Measurements from ENCODE around the gene HOXA9.
A peak's percentile ranks its signal among the peaks of the same experiment; 100 is the strongest.

The HOXA9 gene

GRCh38 chr7:27203964-27204594, 38.7 kb upstream of the HOXA9 start:
- no peak overlapping the region for H3K27ac Mint-ChIP-seq

GRCh38 chr7:27203365-27203953, 38.1 kb upstream of the HOXA9 start:
- Mint-ChIP-seq H3K4me1 (peaks cover 41% of the 10 kb centered on the region), H3K27ac (peak overlapping the region; percentile 23), H3K4me3 (no peak overlapping the region), H3K9me3 (no peaks in the 10 kb centered on the region), H3K27me3 (peaks cover 63% of the 10 kb centered on the region), H3K36me3 (no peaks in the 10 kb centered on the region)

More at GRCh38 chr7:27203964-27204594, 38.7 kb upstream of the HOXA9 start:
- Mint-ChIP-seq H3K4me3 (no peak overlapping the region), H3K36me3 (no peaks in the 10 kb centered on the region), H3K9me3 (no peaks in the 10 kb centered on the region), H3K4me1 (peaks cover 36% of the 10 kb centered on the region), H3K27me3 (peaks cover 65% of the 10 kb centered on the region)

GRCh38 chr7:27202862-27203134, 37.5 kb upstream of the HOXA9 start:
- peaks cover 46% of the 10 kb centered on the region for H3K4me1 Mint-ChIP-seq
- peaks cover 66% of the 10 kb centered on the region for H3K27me3 Mint-ChIP-seq
- H3K4me3 Mint-ChIP-seq = no peak overlapping the region
- H3K27ac Mint-ChIP-seq = no peak overlapping the region
- no peaks in the 10 kb centered on the region for H3K36me3 Mint-ChIP-seq
- no peaks in the 10 kb centered on the region for H3K9me3 Mint-ChIP-seq

GRCh38 chr7:27202018-27202861, 36.9 kb upstream of the HOXA9 start:
- Mint-ChIP-seq H3K9me3 (no peaks in the 10 kb centered on the region), H3K27ac (no peak overlapping the region), H3K4me1 (peaks cover 46% of the 10 kb centered on the region), H3K36me3 (no peaks in the 10 kb centered on the region), H3K4me3 (no peak overlapping the region), H3K27me3 (peaks cover 68% of the 10 kb centered on the region)

GRCh38 chr7:27201580-27202017, 36.3 kb upstream of the HOXA9 start:
- Mint-ChIP-seq H3K27me3 (peaks cover 65% of the 10 kb centered on the region), H3K36me3 (no peaks in the 10 kb centered on the region), H3K9me3 (no peaks in the 10 kb centered on the region), H3K27ac (no peak overlapping the region), H3K4me1 (peaks cover 46% of the 10 kb centered on the region), H3K4me3 (no peak overlapping the region)

- H3K27me3 Mint-ChIP-seq = peaks cover 65% of the 10 kb centered on the region
- no peaks in the 10 kb centered on the region for H3K36me3 Mint-ChIP-seq
- no peaks in the 10 kb centered on the region for H3K9me3 Mint-ChIP-seq
- H3K27ac Mint-ChIP-seq = no peak overlapping the region
- H3K4me3 Mint-ChIP-seq = peak overlapping the region; percentile 64
- H3K4me1 Mint-ChIP-seq = peaks cover 44% of the 10 kb centered on the region
These were observed 35.6 kb upstream of the HOXA9 start for GRCh38 chr7:27200761-27201579.

- Mint-ChIP-seq H3K36me3 (no peaks in the 10 kb centered on the region), H3K4me1 (peaks cover 38% of the 10 kb centered on the region), H3K9me3 (no peaks in the 10 kb centered on the region), H3K4me3 (peak within 1 kb of the TSS; percentile 82), H3K27ac (no peak within 1 kb of the TSS), H3K27me3 (peaks cover 64% of the 10 kb centered on the region)
These were observed 34.8 kb upstream of the HOXA9 start, which contains the start of gene HOXA13 for GRCh38 chr7:27199849-27200760. HOXA13 (minus strand) TSS chr7:27200091; CDS start chr7:27200077, 14 bp downstream.

- no peaks in the 10 kb centered on the region for H3K9me3 Mint-ChIP-seq
- H3K36me3 Mint-ChIP-seq = no peaks in the 10 kb centered on the region
- H3K27ac Mint-ChIP-seq = no peak overlapping the region
- H3K4me3 Mint-ChIP-seq = peak overlapping the region; percentile 77
- peaks cover 66% of the 10 kb centered on the region for H3K27me3 Mint-ChIP-seq
- H3K4me1 Mint-ChIP-seq = peaks cover 33% of the 10 kb centered on the region
These were observed 33.8 kb upstream of the HOXA9 start for GRCh38 chr7:27198871-27199801.

- Mint-ChIP-seq H3K9me3 (no peaks in the 10 kb centered on the region), H3K27me3 (peaks cover 70% of the 10 kb centered on the region), H3K4me3 (peak overlapping the region; percentile 42), H3K36me3 (no peaks in the 10 kb centered on the region), H3K4me1 (peaks cover 38% of the 10 kb centered on the region), H3K27ac (peak overlapping the region; percentile 4)
These were observed 33.0 kb upstream of the HOXA9 start for GRCh38 chr7:27198138-27198841.

- Mint-ChIP-seq H3K36me3 (no peaks in the 10 kb centered on the region), H3K27ac (no peak overlapping the region), H3K4me3 (no peak overlapping the region)
These were observed 32.1 kb upstream of the HOXA9 start for GRCh38 chr7:27197137-27198042.

GRCh38 chr7:27196287-27196767, 31.0 kb upstream of the HOXA9 start:
- no peak overlapping the region for H3K4me3 Mint-ChIP-seq
- peaks cover 37% of the 10 kb centered on the region for H3K4me1 Mint-ChIP-seq
- H3K27me3 Mint-ChIP-seq = peaks cover 61% of the 10 kb centered on the region
- no peaks in the 10 kb centered on the region for H3K9me3 Mint-ChIP-seq
- peak overlapping the region; percentile 17 for H3K27ac Mint-ChIP-seq
- no peaks in the 10 kb centered on the region for H3K36me3 Mint-ChIP-seq

More at GRCh38 chr7:27197137-27198042, 32.1 kb upstream of the HOXA9 start:
- peaks cover 67% of the 10 kb centered on the region for H3K27me3 Mint-ChIP-seq
- H3K4me1 Mint-ChIP-seq = peaks cover 40% of the 10 kb centered on the region
- no peaks in the 10 kb centered on the region for H3K9me3 Mint-ChIP-seq

- Mint-ChIP-seq H3K9me3 (no peaks in the 10 kb centered on the region), H3K27me3 (peaks cover 65% of the 10 kb centered on the region), H3K4me1 (peaks cover 35% of the 10 kb centered on the region), H3K27ac (no peak overlapping the region), H3K36me3 (no peaks in the 10 kb centered on the region), H3K4me3 (no peak overlapping the region)
These were observed 29.5 kb upstream of the HOXA9 start for GRCh38 chr7:27194686-27195379.

Data from activated naive CD4-positive, alpha-beta T cell treated with anti-CD3 and anti-CD28 coated beads, Interleukin-2, amount 50 U/mL, for 24 hours (primary cell).